ENCODE results near the gene SYT15. TPM values are rescaled to one million over a fixed set of nuclear protein-coding genes. Genes with fewer than 3 reads are reported as not detected.
"Not testable (repeated sequence)": the region's sequence is repeated elsewhere in the genome, so short reads cannot be mapped to it uniquely, and the experiment has no call there.

Gene SYT15
- 10 to 100 TPM in 1 of 4 donors, 1 to 10 TPM in 3; 4.2 to 11.0 (median 6.9) TPM for total RNA-seq

DNA sequence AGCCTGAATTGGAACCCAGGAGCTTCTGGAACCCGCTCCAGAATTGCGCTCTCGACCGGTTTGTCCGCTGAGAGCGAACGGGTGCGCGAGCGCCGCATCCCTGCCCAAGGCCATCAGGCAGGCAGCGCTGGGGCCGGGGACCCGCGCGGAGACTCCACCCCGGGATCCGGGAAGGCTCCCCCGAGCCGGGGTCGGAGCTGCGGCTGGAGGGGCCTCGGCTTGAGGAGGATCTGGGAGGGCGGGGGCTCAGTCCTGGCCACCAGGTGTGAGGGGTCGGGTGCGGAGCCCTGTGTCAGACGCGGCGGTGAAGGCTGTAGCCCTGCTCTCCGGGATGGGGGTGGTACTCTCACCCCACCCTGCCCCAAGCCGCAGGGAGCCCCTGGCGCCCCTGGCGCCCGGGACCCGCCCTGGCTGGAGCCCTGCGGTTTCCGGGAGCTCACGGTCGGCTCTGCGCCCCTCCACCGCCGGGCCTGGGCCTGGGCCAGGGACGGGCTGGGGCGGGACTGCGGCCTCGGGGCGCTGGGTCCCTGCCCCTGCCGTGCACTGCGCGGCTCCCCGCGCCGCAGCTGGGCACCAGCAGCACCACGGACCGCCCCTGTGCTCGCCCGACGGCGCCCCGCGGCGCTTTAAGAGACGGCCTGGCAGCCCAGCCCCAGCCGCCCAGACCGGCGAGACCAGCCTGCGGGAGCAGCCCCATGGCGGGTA is at the start of gene SYT15:
TSS of gene SYT15 (plus strand) at position 655 of the 705 bp plus-strand sequence. CDS start at position 696, 41 bp downstream.
- not testable (repeated sequence) for H3K27ac ChIP-seq; H3K9me3 ChIP-seq; H3K36me3 ChIP-seq; H3K4me1 ChIP-seq; DNase-seq (ENCODE audit: low spot score in 2 of 2); H3K27me3 ChIP-seq
- WGBS, 2 donors, result no CpG with 5 or more reads among the region's 68 CpGs
- H3K4me3 ChIP-seq, result peak within 1 kb of the TSS in 1 of 4 donors; percentile 38

DNA sequence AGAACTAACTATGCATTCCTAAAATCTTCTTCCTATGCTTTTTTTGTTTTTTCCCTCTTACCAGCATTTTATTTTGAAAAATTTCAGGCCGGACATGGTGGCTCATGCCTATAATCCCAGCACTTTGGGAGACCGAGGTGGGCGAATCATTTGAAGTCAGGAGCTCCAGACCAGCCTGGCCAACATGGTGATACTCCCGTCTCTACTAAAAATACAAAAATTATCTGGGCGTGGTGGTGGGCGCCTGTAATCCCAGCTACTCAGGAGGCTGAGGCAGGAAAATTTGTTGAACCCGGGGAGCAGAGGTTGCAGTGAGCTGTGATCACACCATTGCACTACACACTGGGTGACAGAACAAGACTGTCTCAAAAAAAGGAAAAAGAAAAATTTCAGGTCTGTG is 49.2 kb upstream of the SYT15 start:
- DNase-seq (ENCODE audit: low spot score in 2 of 2); H3K4me3 ChIP-seq; H3K27ac ChIP-seq; H3K4me1 ChIP-seq; H3K36me3 ChIP-seq; H3K27me3 ChIP-seq; H3K9me3 ChIP-seq: not testable (repeated sequence)
- WGBS, 2 donors, result 86 to 89% methylated on average over 7 of the region's 7 CpGs

GRCh38 chr10:46530249-46531186 is 48.4 kb upstream of the SYT15 start:
- Histone ChIP-seq H3K4me1 (no peaks in the 10 kb centered on the region), H3K4me3 (no peak overlapping the region), H3K36me3 (no peaks in the 10 kb centered on the region), H3K27me3 (no peaks in the 10 kb centered on the region), H3K27ac (no peak overlapping the region), H3K9me3 (no peaks in the 10 kb centered on the region)
- TF ChIP-seq POLR2A (IDR thresholded peaks at IDR 0.05), result no peak
- TF ChIP-seq EP300 (IDR thresholded peaks at IDR 0.05), result peak in 1 of 2 donors; percentile 25
- TF ChIP-seq, protein P1, sequence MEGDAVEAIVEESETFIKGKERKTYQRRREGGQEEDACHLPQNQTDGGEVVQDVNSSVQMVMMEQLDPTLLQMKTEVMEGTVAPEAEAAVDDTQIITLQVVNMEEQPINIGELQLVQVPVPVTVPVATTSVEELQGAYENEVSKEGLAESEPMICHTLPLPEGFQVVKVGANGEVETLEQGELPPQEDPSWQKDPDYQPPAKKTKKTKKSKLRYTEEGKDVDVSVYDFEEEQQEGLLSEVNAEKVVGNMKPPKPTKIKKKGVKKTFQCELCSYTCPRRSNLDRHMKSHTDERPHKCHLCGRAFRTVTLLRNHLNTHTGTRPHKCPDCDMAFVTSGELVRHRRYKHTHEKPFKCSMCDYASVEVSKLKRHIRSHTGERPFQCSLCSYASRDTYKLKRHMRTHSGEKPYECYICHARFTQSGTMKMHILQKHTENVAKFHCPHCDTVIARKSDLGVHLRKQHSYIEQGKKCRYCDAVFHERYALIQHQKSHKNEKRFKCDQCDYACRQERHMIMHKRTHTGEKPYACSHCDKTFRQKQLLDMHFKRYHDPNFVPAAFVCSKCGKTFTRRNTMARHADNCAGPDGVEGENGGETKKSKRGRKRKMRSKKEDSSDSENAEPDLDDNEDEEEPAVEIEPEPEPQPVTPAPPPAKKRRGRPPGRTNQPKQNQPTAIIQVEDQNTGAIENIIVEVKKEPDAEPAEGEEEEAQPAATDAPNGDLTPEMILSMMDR (IDR thresholded peaks at IDR 0.05), result no peak
- WGBS, 2 donors, result 78 to 81% methylated on average over 18 of the region's 18 CpGs
- peak in 1 of 2 donors; percentile 63 for DNase-seq (ENCODE audit: low spot score in 2 of 2)

- not testable (repeated sequence) for H3K27ac ChIP-seq; H3K9me3 ChIP-seq; H3K4me3 ChIP-seq; H3K36me3 ChIP-seq; H3K27me3 ChIP-seq; DNase-seq (ENCODE audit: low spot score in 2 of 2); H3K4me1 ChIP-seq
- 71 to 78% methylated on average over 1 of the region's 1 CpG for WGBS, 2 donors
Observed at GRCh38 chr10:46532256-46532655, 46.7 kb upstream of the SYT15 start.

DNA sequence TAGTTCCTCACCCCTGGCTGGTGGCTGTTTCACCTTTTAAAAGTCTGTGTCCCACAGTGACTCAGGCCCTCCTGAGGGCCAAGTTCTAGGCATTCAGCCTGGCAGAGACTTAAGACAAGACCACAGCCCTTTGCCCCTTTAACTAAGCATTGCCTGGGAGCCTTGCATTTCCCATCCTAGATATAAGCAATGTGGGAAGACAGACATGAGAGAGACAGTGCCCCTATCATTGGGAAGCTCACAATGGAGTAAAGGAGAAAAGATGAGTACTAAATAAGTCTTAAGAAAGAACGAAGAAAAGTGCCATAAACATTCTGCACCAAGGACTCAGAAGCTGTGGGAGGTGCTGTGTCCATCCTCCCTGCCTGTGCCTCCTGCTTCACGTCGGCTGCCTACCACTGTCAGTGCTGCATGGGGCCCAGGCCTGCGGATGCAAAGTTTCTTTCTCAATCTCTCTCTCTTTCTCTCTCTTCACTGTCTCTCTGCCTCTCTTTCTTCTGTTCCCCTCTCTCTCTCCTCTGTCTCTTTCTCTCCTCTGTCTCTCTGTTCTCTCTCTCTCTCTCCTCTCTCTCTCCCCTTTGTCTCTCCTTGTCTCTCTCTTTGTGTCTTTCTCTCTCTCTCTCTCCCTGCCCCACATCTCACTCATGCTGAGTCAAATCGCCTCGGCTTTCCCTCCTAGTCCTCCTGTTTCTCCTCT is 44.0 kb upstream of the SYT15 start:
- WGBS, 2 donors, result 76 to 77% methylated on average over 6 of the region's 6 CpGs
- no peak overlapping the region for H3K27ac ChIP-seq
- no peaks in the 10 kb centered on the region for H3K36me3 ChIP-seq
- no peak for DNase-seq (ENCODE audit: low spot score in 2 of 2)
- no peaks in the 10 kb centered on the region for H3K27me3 ChIP-seq
- TF ChIP-seq EP300 (IDR thresholded peaks at IDR 0.05) (no peak), POLR2A (IDR thresholded peaks at IDR 0.05) (no peak)
- TF ChIP-seq, protein P1 (IDR thresholded peaks at IDR 0.05), result no peak
- no peaks in the 10 kb centered on the region for H3K9me3 ChIP-seq
- H3K4me3 ChIP-seq, result no peak overlapping the region
- peaks cover 0 to 10% (median 2%) of the 10 kb centered on the region in 4 donors for H3K4me1 ChIP-seq

- no peak for DNase-seq (ENCODE audit: low spot score in 2 of 2)
- H3K4me3 ChIP-seq, result no peak overlapping the region
- peaks cover 0 to 5% of the 10 kb centered on the region in 2 donors for H3K27me3 ChIP-seq
- no peaks in the 10 kb centered on the region for H3K9me3 ChIP-seq
- H3K27ac ChIP-seq, result no peak overlapping the region
- peaks cover 0 to 22% (median 8%) of the 10 kb centered on the region in 4 donors for H3K4me1 ChIP-seq
- no peaks in the 10 kb centered on the region for H3K36me3 ChIP-seq
- TF ChIP-seq EP300 (IDR thresholded peaks at IDR 0.05) (no peak), POLR2A (IDR thresholded peaks at IDR 0.05) (no peak)
- TF ChIP-seq, protein P1 (IDR thresholded peaks at IDR 0.05), result no peak
- WGBS, 2 donors, result 94 to 97% methylated on average over 6 of the region's 6 CpGs
Observed at GRCh38 chr10:46536171-46536570, 42.8 kb upstream of the SYT15 start.

Data from tibial nerve (tissue), 4 donors.